K562 (cell line): ENCODE measurements around the gene MAML3. TPM values are rescaled to one million over a fixed set of nuclear protein-coding genes. Genes with fewer than 3 reads are reported as not detected.

Experiments used
- ATAC-seq: fragments of 200-7000 bp; cut with Tn5 transposase; 3 replicates; pipeline ENCODE4 v1.9.1; 2020; ENCODE audit warnings: moderate library complexity
- BruUV-seq: library from RNA; stranded (reverse); fragments of 400-500 nt; replicated peaks from 2 replicates; lab custom pipeline; 2021; lab: Mats Ljungman, UMichigan
- CTCF ChIA-PET: fragments of 300-600 bp; formaldehyde crosslinking; extraction: SDS; loops from one replicate; lab custom pipeline; 2021; ENCODE audit warnings: low intra/inter-chr PET ratio; lab: Yijun Ruan, JAX
- POLR2A ChIA-PET: fragments of 300-600, 350-650 bp; sonication (Branson Sonifier 250); formaldehyde crosslinking; extraction: SDS; loops from one replicate; lab custom pipeline; 2021; ENCODE audit warnings: antibody characterized with exemption, inconsistent platforms; lab: Yijun Ruan, JAX
- DNase-seq, 4 experiments: peaks; one replicate each; pipeline versions ENCODE4 v3.0.0 to v3.0.0-alpha.2; 2011 to 2018; ENCODE audit warnings: low spot score in 3 of 4, mixed read lengths in 3 of 4; ENCODE audit errors: extremely low read depth in 1 of 4
- FAIRE-seq: peaks from 2 replicates; lab custom pipeline; 2011; peaks lifted over from hg19 to GRCh38; lab: Jason Lieb, UNC
- H2AFZ ChIP-seq: 2 replicates; pipeline ENCODE4 v1.6.0; 2011; ENCODE audit warnings: low read depth, low read length, control low read depth, inconsistent platforms
- H3K27ac ChIP-seq: fragments of 200-600 bp; 3 replicates; pipeline ENCODE4 v1.8.0; 2011; ENCODE audit warnings: low read depth, mild to moderate bottlenecking, control low read depth, inconsistent platforms, low read length, moderate library complexity, mixed read lengths; ENCODE audit errors: extremely low read depth
- H3K27me3 ChIP-seq, 2 experiments: fragments of 300-600 bp in 1 of 2; 2 replicates in 1 of 2; 3 replicates in 1 of 2; pipeline versions ENCODE4 v1.6.0 to v1.8.0; 2011; ENCODE audit warnings: inconsistent platforms in 2 of 2, low read length in 2 of 2, mild to moderate bottlenecking in 1 of 2, mixed read lengths in 1 of 2, moderate library complexity in 1 of 2; ENCODE audit not compliant: control insufficient read depth in 2 of 2, insufficient read depth in 2 of 2
- H3K36me3 ChIP-seq: fragments of 300-600 bp; 3 replicates; pipeline ENCODE4 v1.8.0; 2011; ENCODE audit warnings: mild to moderate bottlenecking, low read length, inconsistent platforms; ENCODE audit not compliant: control insufficient read depth, insufficient read depth
- H3K4me1 ChIP-seq, 2 experiments: fragments of 200-600 bp in 1 of 2; replicated peaks in 1 of 2; 2 replicates in 1 of 2; 3 replicates in 1 of 2; pipeline versions ENCODE4 v1.5.1 to v1.8.0; 2011; ENCODE audit warnings: inconsistent platforms in 2 of 2, low read length in 2 of 2, mild to moderate bottlenecking in 1 of 2, mixed read lengths in 1 of 2, moderate library complexity in 1 of 2; ENCODE audit not compliant: control insufficient read depth in 2 of 2, insufficient read depth in 2 of 2
- H3K4me2 ChIP-seq: 2 replicates; pipeline ENCODE4 v1.6.1; 2011; ENCODE audit warnings: low read length, control low read depth, inconsistent platforms, mixed read lengths; ENCODE audit not compliant: insufficient read depth
- H3K4me3 ChIP-seq: fragments of 200-600 bp; sonication (generic), shearing (Covaris generic); 2 replicates; pipeline ENCODE4 v1.5.1; 2016; ENCODE audit warnings: control low read depth, inconsistent platforms
- H3K79me2 ChIP-seq: fragments of 200-600 bp; 3 replicates; pipeline ENCODE4 v1.8.0; 2011; ENCODE audit warnings: low read length, inconsistent platforms; ENCODE audit not compliant: control insufficient read depth, insufficient read depth
- H3K9ac ChIP-seq, 2 experiments: 2 replicates each; pipeline versions ENCODE4 v1.6.0 to v1.6.1; 2011; ENCODE audit warnings: low read depth in 2 of 2, low read length in 2 of 2, control low read depth in 1 of 2, inconsistent platforms in 1 of 2, mild to moderate bottlenecking in 1 of 2, mixed read lengths in 1 of 2; ENCODE audit not compliant: insufficient read depth in 1 of 2
- H3K9me1 ChIP-seq: one replicate; pipeline ENCODE4 v1.6.0; 2011; ENCODE audit warnings: inconsistent platforms, mild to moderate bottlenecking, low read length, moderate library complexity; ENCODE audit not compliant: control insufficient read depth, insufficient read depth
- H3K9me3 ChIP-seq: replicated peaks from 2 replicates; pipeline ENCODE4 v1.5.1; 2011; ENCODE audit warnings: low read depth, low read length, inconsistent platforms; ENCODE audit not compliant: control insufficient read depth, insufficient read depth
- H4K20me1 ChIP-seq: replicated peaks from 2 replicates; pipeline ENCODE4 v1.6.1; 2011; ENCODE audit warnings: low read length, inconsistent platforms, mixed read lengths; ENCODE audit not compliant: control insufficient read depth, insufficient read depth
- BRD4 ChIP-seq: fragments of 200-600 bp; sonication (generic); IDR thresholded peaks from 2 replicates; pipeline ENCODE4 v1.6.1; 2017; ENCODE audit warnings: inconsistent platforms
- BRD9 ChIP-seq: fragments of 450-650 bp; IDR thresholded peaks from 2 replicates; pipeline ENCODE4 v1.6.1; 2018; ENCODE audit warnings: low read depth; ENCODE audit not compliant: partially characterized antibody
- C11orf30 ChIP-seq: fragments of 450-650 bp; IDR thresholded peaks from 2 replicates; pipeline ENCODE4 v1.6.1; 2016; ENCODE audit warnings: low read depth, mild to moderate bottlenecking
- CBFA2T2 ChIP-seq: fragments of 450-650 bp; conservative IDR thresholded peaks from 2 replicates; pipeline ENCODE4 v1.6.1; 2017; ENCODE audit warnings: mild to moderate bottlenecking
- GABPA ChIP-seq: fragments of 200-800 bp; sonication (Bioruptor generic); conservative IDR thresholded peaks from 2 replicates; pipeline ENCODE4 v1.6.1; 2016; ENCODE audit warnings: low read depth, missing genetic modification characterization, missing compliant biosample characterization
- KDM2B ChIP-seq: fragments of 250-450 bp; sonication (Bioruptor Pico); IDR thresholded peaks from 2 replicates; pipeline ENCODE4 v1.8.0; 2021; ENCODE audit warnings: mild to moderate bottlenecking, moderate library complexity
- MAFK ChIP-seq: IDR thresholded peaks from 2 replicates; pipeline ENCODE4 v1.6.1; 2011; ENCODE audit warnings: low read length, improper control_type of control experiment
- POLR2A ChIP-seq: fragments of 450-650 bp; conservative IDR thresholded peaks from 2 replicates; pipeline ENCODE4 v1.6.1; 2016
- PURB ChIP-seq: sonication (generic); formaldehyde crosslinking; IDR thresholded peaks from 2 replicates; pipeline ENCODE4 v1.9.0; 2021; ENCODE audit warnings: low read depth, mild to moderate bottlenecking, missing genetic modification reagents
- RFX5 ChIP-seq: IDR thresholded peaks from 2 replicates; pipeline ENCODE4 v1.6.1; 2011; ENCODE audit warnings: low read depth, mild to moderate bottlenecking, improper control_type of control experiment, low read length
- TCFL5 ChIP-seq: fragments of 250-450 bp; sonication (Bioruptor Pico); conservative IDR thresholded peaks from 2 replicates; pipeline ENCODE4 v1.6.1; 2021; ENCODE audit warnings: mild to moderate bottlenecking, moderate library complexity, matching md5 sums
- XRCC4 ChIP-seq: IDR thresholded peaks from one replicate; pipeline ENCODE4 v1.6.1; 2011; ENCODE audit not compliant: insufficient read depth, insufficient read length; ENCODE audit errors: extremely low read depth
- ZNF212 ChIP-seq: fragments of 450-650 bp; formaldehyde crosslinking; IDR thresholded peaks from 2 replicates; pipeline ENCODE4 v1.4.0; 2020; ENCODE audit warnings: mild to moderate bottlenecking
- ZNF232 ChIP-seq: sonication (generic); formaldehyde crosslinking; IDR thresholded peaks from 2 replicates; pipeline ENCODE4 v1.8.0; 2022; ENCODE audit warnings: mild to moderate bottlenecking, missing genetic modification reagents
- WGBS: fragments of 100-300 bp; shearing (Covaris generic); methylation state at CpG from one replicate; pipeline ENCODE4 v1.1.6; 2016; ENCODE audit warnings: low coverage, mixed read lengths; ENCODE audit not compliant: insufficient coverage; ENCODE audit errors: missing lambda C conversion rate; 5-methylcytosine and 5-hydroxymethylcytosine counted together
- in situ Hi-C: fragments of 300-500 bp; cut with MboI; formaldehyde crosslinking; loops from 4 replicates; pipeline ENCODE4 v1.15.0; 2018; ENCODE audit warnings: inconsistent platforms, mixed read lengths
- intact Hi-C: fragments of 100-400 bp; cut with micrococcal nuclease; formaldehyde crosslinking; loops from 2 replicates; pipeline ENCODE4 v1.14.2; 2022
- polyA plus RNA-seq, 8 experiments: library from polyadenylated mRNA; depleted of rRNA in 4 of 8; stranded (reverse) in 5 of 8; unstranded in 3 of 8; fragments of >200 nt; fragmentation: Nextera tagmentation in 2 of 8; fragmentation: Illumina TruSeq in 1 of 8; extraction: Ambion mirVana in 2 of 8; extraction: Trizol in 1 of 8; gene quantifications; 2 replicates each; pipeline versions ENCODE4 v1.2.1 to v1.2.3, GENCODE V29; 2011 to 2014; ENCODE audit warnings: inconsistent platforms in 1 of 8, missing spikeins in 1 of 8
- total RNA-seq, 7 experiments: library from RNA; depleted of rRNA in 6 of 7; stranded (reverse); fragments of >200 nt in 6 of 7; fragmentation: Illumina TruSeq in 2 of 7; extraction: Trizol in 2 of 7; gene quantifications; 2 replicates each; pipeline versions ENCODE4 v1.2.1 to v1.2.3, GENCODE V29; 2011 to 2021; ENCODE audit warnings: low replicate concordance in 1 of 7
- TF ChIP-seq, protein P1 (sequence below): fragments of 200-400 bp; formaldehyde crosslinking; IDR thresholded peaks from 2 replicates; pipeline ENCODE4 v1.6.1; 2017; ENCODE audit warnings: mild to moderate bottlenecking, low read depth, low read length, moderate library complexity
- TF ChIP-seq, protein P2 (sequence below): fragments of 250-450 bp; sonication (Bioruptor Pico); IDR thresholded peaks from 2 replicates; pipeline ENCODE4 v1.8.0; 2022; ENCODE audit warnings: moderate library complexity, mild to moderate bottlenecking, inconsistent platforms
- TF ChIP-seq, protein P3 (sequence below): fragments of 250-450 bp; sonication (Bioruptor Pico); IDR thresholded peaks from 2 replicates; pipeline ENCODE4 v1.5.0; 2021
- TF ChIP-seq, protein P4 (sequence below): sonication (generic); formaldehyde crosslinking; IDR thresholded peaks from 2 replicates; pipeline ENCODE4 v1.8.0; 2022; ENCODE audit warnings: missing genetic modification reagents, mild to moderate bottlenecking, borderline replicate concordance

The MAML3 gene
- total and polyA plus RNA-seq, 9 of the 15 experiments (the other 6 are each of a cell fraction or from before 2014, with no cell fraction given), result 0.01 to 0.55 (median 0.25) TPM

DNA sequence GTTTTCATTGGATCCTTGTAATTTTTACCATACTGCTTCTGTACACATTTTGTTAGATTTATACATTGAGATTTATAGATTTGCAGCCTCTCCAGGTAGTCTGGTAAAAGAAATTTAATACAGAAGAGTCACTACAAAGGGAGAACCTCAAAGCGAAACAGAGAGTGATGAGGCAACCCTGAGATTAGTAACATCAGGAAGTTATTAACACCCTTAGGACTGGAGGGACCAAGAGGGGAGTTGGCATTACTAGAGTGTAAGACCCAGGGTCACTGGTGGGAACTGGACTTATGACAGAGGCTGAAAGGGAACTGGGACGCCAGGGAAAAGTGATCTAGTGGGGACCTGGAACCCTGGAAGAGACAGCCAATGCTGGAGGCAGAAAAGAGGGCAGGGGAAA is 20.6 kb upstream of the MAML3 start:
- Histone ChIP-seq H3K4me3 (no peak overlapping the region), H3K9me3 (no peaks in the 10 kb centered on the region), H3K27me3 (no peaks in the 10 kb centered on the region), H3K36me3 (no peaks in the 10 kb centered on the region), H3K79me2 (no peaks in the 10 kb centered on the region), H4K20me1 (no peaks in the 10 kb centered on the region), H2AFZ (no peak overlapping the region), H3K27ac (no peak overlapping the region), H3K4me2 (no peak overlapping the region), H3K9ac (no peak overlapping the region), H3K4me1 (no peaks in the 10 kb centered on the region), H3K9me1 (no peaks in the 10 kb centered on the region)
- in situ Hi-C loops, result no loop called here
- ATAC-seq, result no peak
- CTCF ChIA-PET, result no interaction called here
- intact Hi-C loops, result no loop called here
- WGBS, result 0% methylated on average over 2 of the region's 2 CpGs
- BruUV-seq, result no TSS peak
- POLR2A ChIA-PET, result no interaction called here
- DNase-seq, result no peak
- no peak for FAIRE-seq
- TF ChIP-seq POLR2A, result no peak
- TF ChIP-seq KDM2B (CRISPR knock-in tag), result no peak
- TF ChIP-seq XRCC4, result no peak
- TF ChIP-seq ZNF212, result no peak
- no peak for TF ChIP-seq TCFL5
- TF ChIP-seq BRD4, result no peak
- no peak for TF ChIP-seq GABPA
- no peak for TF ChIP-seq BRD9
- no peak for TF ChIP-seq ZNF232 (CRISPR knock-in tag)
- TF ChIP-seq, protein P1, sequence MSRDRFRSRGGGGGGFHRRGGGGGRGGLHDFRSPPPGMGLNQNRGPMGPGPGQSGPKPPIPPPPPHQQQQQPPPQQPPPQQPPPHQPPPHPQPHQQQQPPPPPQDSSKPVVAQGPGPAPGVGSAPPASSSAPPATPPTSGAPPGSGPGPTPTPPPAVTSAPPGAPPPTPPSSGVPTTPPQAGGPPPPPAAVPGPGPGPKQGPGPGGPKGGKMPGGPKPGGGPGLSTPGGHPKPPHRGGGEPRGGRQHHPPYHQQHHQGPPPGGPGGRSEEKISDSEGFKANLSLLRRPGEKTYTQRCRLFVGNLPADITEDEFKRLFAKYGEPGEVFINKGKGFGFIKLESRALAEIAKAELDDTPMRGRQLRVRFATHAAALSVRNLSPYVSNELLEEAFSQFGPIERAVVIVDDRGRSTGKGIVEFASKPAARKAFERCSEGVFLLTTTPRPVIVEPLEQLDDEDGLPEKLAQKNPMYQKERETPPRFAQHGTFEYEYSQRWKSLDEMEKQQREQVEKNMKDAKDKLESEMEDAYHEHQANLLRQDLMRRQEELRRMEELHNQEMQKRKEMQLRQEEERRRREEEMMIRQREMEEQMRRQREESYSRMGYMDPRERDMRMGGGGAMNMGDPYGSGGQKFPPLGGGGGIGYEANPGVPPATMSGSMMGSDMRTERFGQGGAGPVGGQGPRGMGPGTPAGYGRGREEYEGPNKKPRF, result no peak
- TF ChIP-seq PURB (CRISPR knock-in tag), result no peak
- TF ChIP-seq, protein P2, sequence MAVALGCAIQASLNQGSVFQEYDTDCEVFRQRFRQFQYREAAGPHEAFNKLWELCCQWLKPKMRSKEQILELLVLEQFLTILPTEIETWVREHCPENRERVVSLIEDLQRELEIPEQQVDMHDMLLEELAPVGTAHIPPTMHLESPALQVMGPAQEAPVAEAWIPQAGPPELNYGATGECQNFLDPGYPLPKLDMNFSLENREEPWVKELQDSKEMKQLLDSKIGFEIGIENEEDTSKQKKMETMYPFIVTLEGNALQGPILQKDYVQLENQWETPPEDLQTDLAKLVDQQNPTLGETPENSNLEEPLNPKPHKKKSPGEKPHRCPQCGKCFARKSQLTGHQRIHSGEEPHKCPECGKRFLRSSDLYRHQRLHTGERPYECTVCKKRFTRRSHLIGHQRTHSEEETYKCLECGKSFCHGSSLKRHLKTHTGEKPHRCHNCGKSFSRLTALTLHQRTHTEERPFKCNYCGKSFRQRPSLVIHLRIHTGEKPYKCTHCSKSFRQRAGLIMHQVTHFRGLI (CRISPR knock-in tag), result no peak
- no peak for TF ChIP-seq C11orf30
- TF ChIP-seq MAFK, result no peak
- TF ChIP-seq CBFA2T2, result no peak
- TF ChIP-seq, protein P3, sequence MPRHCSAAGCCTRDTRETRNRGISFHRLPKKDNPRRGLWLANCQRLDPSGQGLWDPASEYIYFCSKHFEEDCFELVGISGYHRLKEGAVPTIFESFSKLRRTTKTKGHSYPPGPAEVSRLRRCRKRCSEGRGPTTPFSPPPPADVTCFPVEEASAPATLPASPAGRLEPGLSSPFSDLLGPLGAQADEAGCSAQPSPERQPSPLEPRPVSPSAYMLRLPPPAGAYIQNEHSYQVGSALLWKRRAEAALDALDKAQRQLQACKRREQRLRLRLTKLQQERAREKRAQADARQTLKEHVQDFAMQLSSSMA, result no peak
- TF ChIP-seq, protein P4, sequence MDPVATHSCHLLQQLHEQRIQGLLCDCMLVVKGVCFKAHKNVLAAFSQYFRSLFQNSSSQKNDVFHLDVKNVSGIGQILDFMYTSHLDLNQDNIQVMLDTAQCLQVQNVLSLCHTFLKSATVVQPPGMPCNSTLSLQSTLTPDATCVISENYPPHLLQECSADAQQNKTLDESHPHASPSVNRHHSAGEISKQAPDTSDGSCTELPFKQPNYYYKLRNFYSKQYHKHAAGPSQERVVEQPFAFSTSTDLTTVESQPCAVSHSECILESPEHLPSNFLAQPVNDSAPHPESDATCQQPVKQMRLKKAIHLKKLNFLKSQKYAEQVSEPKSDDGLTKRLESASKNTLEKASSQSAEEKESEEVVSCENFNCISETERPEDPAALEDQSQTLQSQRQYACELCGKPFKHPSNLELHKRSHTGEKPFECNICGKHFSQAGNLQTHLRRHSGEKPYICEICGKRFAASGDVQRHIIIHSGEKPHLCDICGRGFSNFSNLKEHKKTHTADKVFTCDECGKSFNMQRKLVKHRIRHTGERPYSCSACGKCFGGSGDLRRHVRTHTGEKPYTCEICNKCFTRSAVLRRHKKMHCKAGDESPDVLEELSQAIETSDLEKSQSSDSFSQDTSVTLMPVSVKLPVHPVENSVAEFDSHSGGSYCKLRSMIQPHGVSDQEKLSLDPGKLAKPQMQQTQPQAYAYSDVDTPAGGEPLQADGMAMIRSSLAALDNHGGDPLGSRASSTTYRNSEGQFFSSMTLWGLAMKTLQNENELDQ (CRISPR knock-in tag), result no peak
- no peak for TF ChIP-seq RFX5
